Right lobe of liver (tissue), 6 donors: ENCODE data around the gene HBEGF. TPM values are rescaled to one million over a fixed set of nuclear protein-coding genes. Genes with fewer than 3 reads are reported as not detected.

ENCODE experiments used
- ATAC-seq, 4 donors: fragments of 200-7000 bp; cut with Tn5 transposase; one replicate each; pipeline ENCODE4 v1.9.1; 2020; ENCODE audit warnings: mild to moderate bottlenecking in 4 of 4, moderate library complexity in 4 of 4
- DNase-seq, 3 donors: peaks; one replicate each; pipeline ENCODE4 v3.0.0-alpha.2; 2020
- H3K27ac ChIP-seq, 3 donors: fragments of 200-600 bp; one replicate each; pipeline ENCODE4 v1.8.0; 2022
- H3K27me3 ChIP-seq, 2 donors: fragments of 200-600 bp; one replicate each; pipeline ENCODE4 v1.8.0; 2022
- H3K36me3 ChIP-seq, 4 donors: fragments of 200-600 bp; sonication (generic) in 1 of 4; one replicate each; pipeline versions ENCODE4 v1.5.1 to v1.8.0; 2017 to 2022; ENCODE audit warnings: control low read depth in 1 of 4
- H3K4me1 ChIP-seq, 4 donors: fragments of 200-600 bp; sonication (generic) in 1 of 4; one replicate each; pipeline versions ENCODE4 v1.5.1 to v1.8.0; 2017 to 2022; ENCODE audit warnings: control low read depth in 1 of 4
- H3K4me3 ChIP-seq, 3 donors: fragments of 200-600 bp; one replicate each; pipeline ENCODE4 v1.8.0; 2022
- H3K9me3 ChIP-seq, 4 donors: fragments of 200-600 bp; sonication (generic) in 1 of 4; one replicate each; pipeline versions ENCODE4 v1.5.1 to v1.8.0; 2017 to 2022; ENCODE audit warnings: control low read depth in 1 of 4
- CTCF ChIP-seq, 4 donors: fragments of 200-600 bp in 3 of 4; fragments of 450-650 bp in 1 of 4; IDR thresholded peaks; one replicate each; pipeline versions ENCODE4 v1.5.1 to v1.8.0; 2016 to 2022; ENCODE audit warnings: antibody characterized with exemption in 4 of 4, mild to moderate bottlenecking in 2 of 4
- POLR2A ChIP-seq: fragments of 450-650 bp; IDR thresholded peaks from one replicate; pipeline ENCODE4 v1.6.1; 2017; ENCODE audit warnings: antibody characterized with exemption, mild to moderate bottlenecking
- WGBS: methylation state at CpG from one replicate; pipeline ENCODE4 v1.1.6; 2018; ENCODE audit warnings: low coverage, low lambda C conversion rate; ENCODE audit not compliant: insufficient coverage; ENCODE audit errors: missing lambda C conversion rate; 5-methylcytosine and 5-hydroxymethylcytosine counted together
- intact Hi-C, 2 donors: fragments of 100-400 bp; cut with DNase I; formaldehyde crosslinking; loops; one replicate each; pipeline versions ENCODE4 v1.11.2 to v1.14.1; 2022
- total RNA-seq, 6 experiments: library from RNA; depleted of rRNA in 2 of 6; stranded (reverse); fragments of >200 nt in 2 of 6; fragmentation: NEBNext Ultra II Directional in 3 of 6; extraction: Animal tissue kit (Norgen Biotek cat#: 25700) in 3 of 6; gene quantifications; one replicate each; pipeline versions ENCODE4 v1.1.0 to v1.2.4, GENCODE V29; 2016 to 2023
- donor health status: DM: no; HTN: yes; CAD: no.
- donor health status: DM: no; HTN: no; CAD: no.
- donor health status: DM: no; HTN: no; CAD: no.
- donor health status: DM: no; HTN: yes; CAD: no.
- donor health status: DM: no; HTN: yes; CAD: no.

Gene HBEGF
- total RNA-seq, 6 experiments from 2014 or later, result 0.42 to 1.8 (median 0.78) TPM

GRCh38 chr5:140287801-140288521 is 58.4 kb downstream of the HBEGF start:
- no peak overlapping the region for H3K4me3 ChIP-seq
- TF ChIP-seq CTCF (IDR thresholded peaks at IDR 0.05) (no peak), POLR2A (no peak)
- peaks cover 0 to 2% (median under 1%) of the 10 kb centered on the region in 4 donors for H3K4me1 ChIP-seq
- DNase-seq, result no peak
- H3K27ac ChIP-seq, result no peak overlapping the region
- H3K36me3 ChIP-seq, result no peaks in the 10 kb centered on the region
- H3K27me3 ChIP-seq, result no peaks in the 10 kb centered on the region
- no peak for ATAC-seq
- 83% methylated on average over 7 of the region's 7 CpGs for WGBS
- H3K9me3 ChIP-seq, result no peaks in the 10 kb centered on the region
- intact Hi-C loops, result no loop called here

GRCh38 chr5:140286424-140286823 is 60.0 kb downstream of the HBEGF start:
- H3K4me3 ChIP-seq, result no peak overlapping the region
- H3K36me3 ChIP-seq, result no peaks in the 10 kb centered on the region
- H3K27ac ChIP-seq, result no peak overlapping the region
- no peaks in the 10 kb centered on the region for H3K9me3 ChIP-seq
- DNase-seq (no peak), ATAC-seq (no peak)
- no peaks in the 10 kb centered on the region for H3K27me3 ChIP-seq
- WGBS, result 61% methylated on average over 3 of the region's 5 CpGs
- no peaks in the 10 kb centered on the region for H3K4me1 ChIP-seq
- no peak for TF ChIP-seq POLR2A
- TF ChIP-seq CTCF (IDR thresholded peaks at IDR 0.05), result no peak
- intact Hi-C loops, result no loop called here

GRCh38 chr5:140284013-140284412 is 62.4 kb downstream of the HBEGF start:
- Histone ChIP-seq H3K27ac (no peak overlapping the region), H3K9me3 (no peaks in the 10 kb centered on the region), H3K4me1 (no peaks in the 10 kb centered on the region), H3K4me3 (no peak overlapping the region), H3K27me3 (no peaks in the 10 kb centered on the region), H3K36me3 (peaks cover 0 to 9% (median 0%) of the 10 kb centered on the region in 4 donors)
- TF ChIP-seq POLR2A (no peak), CTCF (IDR thresholded peaks at IDR 0.05) (no peak)
- 82% methylated on average over 3 of the region's 3 CpGs for WGBS
- ATAC-seq, result no peak
- DNase-seq, result no peak
- intact Hi-C loops, result no loop called here

Other genes with a start within 250 kb of the HBEGF start
- 10 to 100 TPM in 4 of 6 experiments, 1 to 10 TPM in 2; 8.7 to 14.1 (median 12.1) TPM for gene PURA, start 232.5 kb downstream of the HBEGF start, total RNA-seq
- 1 to 10 TPM; 4.4 to 7.1 (median 6.5) TPM for gene IGIP, start 220.7 kb downstream of the HBEGF start, total RNA-seq
- 10 to 100 TPM; 15.5 to 78.0 (median 29.8) TPM for gene CYSTM1, start 171.4 kb downstream of the HBEGF start, total RNA-seq
- 10 to 100 TPM in 5 of 6 experiments, 1 to 10 TPM in 1; 9.8 to 30.8 (median 14.7) TPM for gene PFDN1, start 43.5 kb downstream of the HBEGF start, total RNA-seq
- gene SLC4A9, start 13.6 kb upstream of the HBEGF start, total RNA-seq, result not detected
- 10 to 100 TPM; 45.5 to 73.2 (median 62.6) TPM for gene ANKHD1, start 55.2 kb upstream of the HBEGF start, total RNA-seq
- gene EIF4EBP3, start 201.1 kb upstream of the HBEGF start, total RNA-seq, result 10 to 100 TPM; 10.7 to 19.5 (median 13.6) TPM
- gene SRA1, start 210.9 kb upstream of the HBEGF start, total RNA-seq, result 10 to 100 TPM; 14.4 to 35.4 (median 18.6) TPM
- 10 to 100 TPM in 5 of 6 experiments, 1 to 10 TPM in 1; 9.6 to 24.3 (median 14.3) TPM for gene APBB3, start 218.0 kb upstream of the HBEGF start, total RNA-seq
- 10 to 100 TPM; 28.1 to 38.5 (median 30.2) TPM for gene SLC35A4, start 218.2 kb upstream of the HBEGF start, total RNA-seq